Small intestine (tissue), 7 donors: ENCODE measurements around the gene ELMO2. TPM values are rescaled to one million over a fixed set of nuclear protein-coding genes. Genes with fewer than 3 reads are reported as not detected.

Source experiments
- DNase-seq, 2 donors: peaks; one replicate each; pipeline versions ENCODE4 v3.0.0 to v3.0.0-alpha.2; 2013
- FAIRE-seq: peaks from 2 replicates; lab custom pipeline; 2012; peaks lifted over from hg19 to GRCh38; lab: Jason Lieb, UNC
- H3K27ac ChIP-seq, 3 donors: one replicate each; pipeline ENCODE4 v1.5.1; 2013; ENCODE audit warnings: low read length in 2 of 3, mild to moderate bottlenecking in 2 of 3, control low read depth in 1 of 3, inconsistent platforms in 1 of 3, low read depth in 1 of 3, moderate library complexity in 1 of 3
- H3K27me3 ChIP-seq, 3 donors: one replicate each; pipeline ENCODE4 v1.6.1; 2013; ENCODE audit warnings: low read length in 3 of 3, inconsistent platforms in 1 of 3; ENCODE audit not compliant: control insufficient read depth in 3 of 3, insufficient read depth in 3 of 3
- H3K36me3 ChIP-seq, 3 donors: one replicate each; pipeline ENCODE4 v1.6.1; 2013; ENCODE audit warnings: low read length in 3 of 3, inconsistent platforms in 1 of 3, low read depth in 1 of 3, mild to moderate bottlenecking in 1 of 3, moderate library complexity in 1 of 3; ENCODE audit not compliant: control insufficient read depth in 3 of 3, insufficient read depth in 2 of 3
- H3K4me1 ChIP-seq, 3 donors: one replicate each; pipeline ENCODE4 v1.6.1; 2013; ENCODE audit warnings: low read length in 2 of 3, inconsistent platforms in 1 of 3, low read depth in 1 of 3, mild to moderate bottlenecking in 1 of 3, moderate library complexity in 1 of 3; ENCODE audit not compliant: control insufficient read depth in 3 of 3, insufficient read depth in 2 of 3
- H3K4me3 ChIP-seq, 3 donors: one replicate each; pipeline ENCODE4 v1.5.1; 2013; ENCODE audit warnings: low read length in 3 of 3, control low read depth in 1 of 3, inconsistent platforms in 1 of 3, low read depth in 1 of 3, mild to moderate bottlenecking in 1 of 3, moderate library complexity in 1 of 3
- H3K9me3 ChIP-seq, 2 donors: one replicate each; pipeline ENCODE4 v1.6.1; 2013; ENCODE audit warnings: low read depth in 1 of 2, low read length in 1 of 2; ENCODE audit not compliant: control insufficient read depth in 2 of 2, insufficient read depth in 1 of 2
- WGBS, 3 donors: extraction: QIAGEN DNeasy Blood & Tissue Kit; methylation state at CpG; one replicate each; pipeline ENCODE4 v1.1.7; 2013; 5-methylcytosine and 5-hydroxymethylcytosine counted together
- polyA plus RNA-seq, 4 donors: library from polyadenylated mRNA; stranded (reverse) in 3 of 4; unstranded in 1 of 4; fragments of 200-250 nt in 3 of 4; fragments of 120-200 nt in 1 of 4; gene quantifications; one replicate each; pipeline versions ENCODE4 v1.2.1 to v1.2.3, GENCODE V29; 2013
- donor health status: healthy with polysubstance abuse.
- donor health status: control.
- donor health status: control.
- donor health status: Bipolar disorder and iron deficiency.
- donor health status: healthy.

ELMO2 gene
- polyA plus RNA-seq, 4 donors, result 13.2 to 29.9 (median 20.6) TPM

- no peak for DNase-seq
- no peaks in the 10 kb centered on the region for H3K27me3 ChIP-seq
- no peak overlapping the region for H3K4me3 ChIP-seq
- H3K4me1 ChIP-seq, result peaks cover 0 to 17% (median 2%) of the 10 kb centered on the region in 3 donors
- H3K9me3 ChIP-seq, result no peaks in the 10 kb centered on the region
- H3K27ac ChIP-seq, result peak overlapping the region in 1 of 3 donors; percentile 26
- WGBS, 3 donors, result 90 to 91% (median 90%) methylated on average over 5 of the region's 5 CpGs
- peaks cover 16 to 58% (median 20%) of the 10 kb centered on the region in 3 donors for H3K36me3 ChIP-seq
- no peak for FAIRE-seq
Measured at GRCh38 chr20:46368902-46369268, 37.5 kb downstream of the ELMO2 start.

GRCh38 chr20:46367967-46368901, 38.2 kb downstream of the ELMO2 start:
- Histone ChIP-seq H3K36me3 (peaks cover 14 to 52% (median 17%) of the 10 kb centered on the region in 3 donors), H3K9me3 (no peaks in the 10 kb centered on the region), H3K4me1 (peaks cover 0 to 22% (median 2%) of the 10 kb centered on the region in 3 donors), H3K27me3 (no peaks in the 10 kb centered on the region), H3K4me3 (no peak overlapping the region), H3K27ac (peak overlapping the region in 2 of 3 donors; percentile 44 to 66)
- DNase-seq (peak; percentile 68 to 70), FAIRE-seq (no peak)
- WGBS, 3 donors, result 91 to 95% (median 93%) methylated on average over 6 of the region's 6 CpGs

- H3K36me3 ChIP-seq, result peaks cover 11 to 49% (median 13%) of the 10 kb centered on the region in 3 donors
Measured at GRCh38 chr20:46367234-46367633, 39.2 kb downstream of the ELMO2 start.

GRCh38 chr20:46366826-46367225, 39.6 kb downstream of the ELMO2 start:
- no peak for FAIRE-seq
- H3K36me3 ChIP-seq, result peaks cover 11 to 50% (median 13%) of the 10 kb centered on the region in 3 donors
- no peak for DNase-seq
- no peaks in the 10 kb centered on the region for H3K27me3 ChIP-seq
- H3K4me3 ChIP-seq, result no peak overlapping the region
- WGBS, 3 donors, result 81 to 89% (median 86%) methylated on average over 5 of the region's 5 CpGs
- H3K27ac ChIP-seq, result no peak overlapping the region
- no peaks in the 10 kb centered on the region for H3K9me3 ChIP-seq
- H3K4me1 ChIP-seq, result peaks cover 0 to 26% (median 2%) of the 10 kb centered on the region in 3 donors

More at GRCh38 chr20:46367234-46367633, 39.2 kb downstream of the ELMO2 start:
- Histone ChIP-seq H3K4me1 (peaks cover 0 to 26% (median 2%) of the 10 kb centered on the region in 3 donors), H3K27me3 (no peaks in the 10 kb centered on the region), H3K4me3 (no peak overlapping the region), H3K27ac (no peak overlapping the region), H3K9me3 (no peaks in the 10 kb centered on the region)
- 86 to 91% (median 90%) methylated on average over 5 of the region's 5 CpGs for WGBS, 3 donors
- FAIRE-seq (no peak), DNase-seq (no peak)

- Histone ChIP-seq H3K27me3 (no peaks in the 10 kb centered on the region), H3K4me3 (no peak overlapping the region), H3K27ac (peak overlapping the region in 1 of 3 donors; percentile 37), H3K36me3 (peaks cover 4 to 48% (median 5%) of the 10 kb centered on the region in 3 donors), H3K4me1 (peaks cover 0 to 26% (median 2%) of the 10 kb centered on the region in 3 donors), H3K9me3 (no peaks in the 10 kb centered on the region)
- 83 to 92% (median 90%) methylated on average over 5 of the region's 5 CpGs for WGBS, 3 donors
- DNase-seq (no peak), FAIRE-seq (no peak)
Measured at GRCh38 chr20:46365487-46366220, 40.8 kb downstream of the ELMO2 start.

GRCh38 chr20:46364670-46365486, 41.5 kb downstream of the ELMO2 start:
- Histone ChIP-seq H3K27me3 (no peaks in the 10 kb centered on the region), H3K4me3 (peak overlapping the region; percentile 35 to 100 (median 85)), H3K36me3 (peaks cover 4 to 43% (median 5%) of the 10 kb centered on the region in 3 donors), H3K4me1 (peaks cover 0 to 26% (median 2%) of the 10 kb centered on the region in 3 donors), H3K27ac (peak overlapping the region in 2 of 3 donors; percentile 61 to 77), H3K9me3 (no peaks in the 10 kb centered on the region)
- DNase-seq, result no peak
- no peak for FAIRE-seq
- 60 to 70% (median 69%) methylated on average over 10 of the region's 10 CpGs for WGBS, 3 donors

- Histone ChIP-seq H3K9me3 (no peaks in the 10 kb centered on the region), H3K4me3 (peak overlapping the region; percentile 85 to 100 (median 91)), H3K36me3 (peaks cover 4 to 48% (median 5%) of the 10 kb centered on the region in 3 donors), H3K4me1 (peaks cover 0 to 26% (median 2%) of the 10 kb centered on the region in 3 donors), H3K27me3 (no peaks in the 10 kb centered on the region), H3K27ac (peak overlapping the region; percentile 93 to 99 (median 98))
- DNase-seq (peak; percentile 86 to 93), FAIRE-seq (no peak)
- 0 to 1% (median 0%) methylated on average over 46 to 64 of the region's 64 CpGs for WGBS, 3 donors
Measured at GRCh38 chr20:46363874-46364669, 42.3 kb downstream of the ELMO2 start.
